GM12878 (cell line): ENCODE measurements around the gene GRAMD2B. TPM values are rescaled to one million over a fixed set of nuclear protein-coding genes. Genes with fewer than 3 reads are reported as not detected.

Source experiments
- ATAC-seq: fragments of 200-7000 bp; cut with Tn5 transposase; 3 replicates; pipeline ENCODE4 v1.9.1; 2020; ENCODE audit warnings: mild to moderate bottlenecking, moderate library complexity
- BruUV-seq: library from RNA; stranded (reverse); fragments of 400-500 nt; replicated peaks from 2 replicates; lab custom pipeline; 2021; lab: Mats Ljungman, UMichigan
- CTCF ChIA-PET: fragments of 300-600 bp; sonication (Branson Sonifier 250); formaldehyde crosslinking; extraction: SDS; loops from one replicate; lab custom pipeline; 2021; ENCODE audit warnings: inconsistent platforms; lab: Yijun Ruan, JAX
- POLR2A ChIA-PET: fragments of 350-600 bp; formaldehyde crosslinking; extraction: SDS; loops from one replicate; lab custom pipeline; 2021; ENCODE audit warnings: inconsistent platforms; lab: Charles Lee
- RAD21 ChIA-PET: fragments of 300-600 bp; sonication (Branson Sonifier 250); formaldehyde crosslinking; loops from one replicate; lab custom pipeline; 2023; ENCODE audit warnings: antibody characterized with exemption; ENCODE audit not compliant: unreplicated experiment; lab: Charles Lee
- SMC1A ChIA-PET: fragments of 300-600 bp; sonication (Branson Sonifier 250); formaldehyde crosslinking; loops from one replicate; lab custom pipeline; 2023; ENCODE audit not compliant: unreplicated experiment, uncharacterized antibody; lab: Charles Lee
- DNase-seq: peaks from one replicate; pipeline ENCODE4 v3.0.0-alpha.2; 2011; ENCODE audit warnings: low read depth, low spot score
- FAIRE-seq: peaks from 3 replicates; lab custom pipeline; 2011; peaks lifted over from hg19 to GRCh38; lab: Jason Lieb, UNC
- H2AFZ ChIP-seq: 2 replicates; pipeline ENCODE4 v1.6.0; 2011; ENCODE audit warnings: low read depth, low read length, control low read depth; ENCODE audit not compliant: control insufficient read depth
- H3K27ac ChIP-seq: 2 replicates; pipeline ENCODE4 v1.5.1; 2011; ENCODE audit warnings: control low read depth; ENCODE audit not compliant: control insufficient read depth, insufficient read depth
- H3K27me3 ChIP-seq, 2 experiments: replicated peaks in 1 of 2; 2 replicates each; pipeline versions ENCODE4 v1.6.0 to v1.6.1; 2011; ENCODE audit warnings: low read length in 1 of 2; ENCODE audit not compliant: control insufficient read depth in 2 of 2, insufficient read depth in 2 of 2
- H3K36me3 ChIP-seq, 2 experiments: 2 replicates each; pipeline ENCODE4 v1.5.1; 2011; ENCODE audit warnings: low read length in 1 of 2; ENCODE audit not compliant: control insufficient read depth in 2 of 2, insufficient read depth in 2 of 2
- H3K4me1 ChIP-seq: 2 replicates; pipeline ENCODE4 v1.6.1; 2011; ENCODE audit warnings: mild to moderate bottlenecking, low read length, moderate library complexity, mixed read lengths; ENCODE audit not compliant: control insufficient read depth, insufficient read depth
- H3K4me2 ChIP-seq: 2 replicates; pipeline ENCODE4 v1.6.0; 2011; ENCODE audit warnings: control low read depth; ENCODE audit not compliant: control insufficient read depth, insufficient read depth
- H3K4me3 ChIP-seq: fragments of 200-600 bp; sonication (generic); 2 replicates; pipeline ENCODE4 v1.5.1; 2016
- H3K79me2 ChIP-seq: 2 replicates; pipeline ENCODE4 v1.6.0; 2011; ENCODE audit warnings: low read length; ENCODE audit not compliant: control insufficient read depth, insufficient read depth
- H3K9ac ChIP-seq: 2 replicates; pipeline ENCODE4 v1.8.0; 2011; ENCODE audit warnings: low read length, control low read depth, mixed read lengths; ENCODE audit not compliant: control insufficient read depth, insufficient read depth
- H3K9me3 ChIP-seq: replicated peaks from 3 replicates; pipeline ENCODE4 v1.5.1; 2011; ENCODE audit warnings: mild to moderate bottlenecking, low read length; ENCODE audit not compliant: control insufficient read depth, insufficient read depth
- H4K20me1 ChIP-seq: 2 replicates; pipeline ENCODE4 v1.6.0; 2011; ENCODE audit not compliant: control insufficient read depth, insufficient read depth
- CEBPZ ChIP-seq: fragments of 150-350 bp; IDR thresholded peaks from 2 replicates; pipeline ENCODE4 v1.6.1; 2016; ENCODE audit warnings: low read depth, low read length
- CHD1 ChIP-seq: IDR thresholded peaks from 2 replicates; pipeline ENCODE4 v1.6.1; 2012; ENCODE audit warnings: low read depth, low read length, improper control_type of control experiment
- CHD2 ChIP-seq: IDR thresholded peaks from 2 replicates; pipeline ENCODE4 v1.6.1; 2011; ENCODE audit warnings: low read depth, low read length, improper control_type of control experiment, borderline replicate concordance
- HDGF ChIP-seq: fragments of 450-650 bp; IDR thresholded peaks from 2 replicates; pipeline ENCODE4 v1.6.1; 2016; ENCODE audit warnings: antibody characterized with exemption
- IKZF1 ChIP-seq: fragments of 450-650 bp; conservative IDR thresholded peaks from 2 replicates; pipeline ENCODE4 v1.6.1; 2017; ENCODE audit warnings: antibody characterized with exemption, mild to moderate bottlenecking
- NFYB ChIP-seq: IDR thresholded peaks from 2 replicates; pipeline ENCODE4 v1.6.1; 2011; ENCODE audit warnings: low read depth, mild to moderate bottlenecking, low read length, improper control_type of control experiment, moderate library complexity; ENCODE audit not compliant: insufficient read depth
- NR2F1 ChIP-seq: fragments of 450-650 bp; conservative IDR thresholded peaks from 2 replicates; pipeline ENCODE4 v1.6.1; 2017; ENCODE audit warnings: mild to moderate bottlenecking
- RAD51 ChIP-seq: fragments of 450-650 bp; IDR thresholded peaks from 2 replicates; pipeline ENCODE4 v1.6.1; 2016; ENCODE audit warnings: moderate library complexity, mild to moderate bottlenecking, inconsistent platforms
- RBBP5 ChIP-seq: fragments of 200-600 bp; sonication (generic); conservative IDR thresholded peaks from 2 replicates; pipeline ENCODE4 v1.6.1; 2016
- RELA ChIP-seq: fragments of 450-650 bp; IDR thresholded peaks from 2 replicates; pipeline ENCODE4 v1.8.0; 2014; ENCODE audit warnings: borderline replicate concordance; ENCODE audit not compliant: partially characterized antibody
- WGBS: methylation state at CpG from one replicate; pipeline ENCODE4 v1.1.6; 2016; ENCODE audit warnings: low lambda C conversion rate; ENCODE audit not compliant: insufficient replicate concordance, insufficient coverage; ENCODE audit errors: missing lambda C conversion rate; 5-methylcytosine and 5-hydroxymethylcytosine counted together
- in situ Hi-C: fragments of 300-500 bp; cut with MboI; formaldehyde crosslinking; loops from 9 replicates; pipeline ENCODE4 v1.14.3; 2018; ENCODE audit warnings: mixed read lengths
- intact Hi-C: fragments of 100-400 bp; cut with micrococcal nuclease; formaldehyde crosslinking; loops from one replicate; pipeline ENCODE4 v1.14.2; 2022; ENCODE audit not compliant: unreplicated experiment
- polyA plus RNA-seq, 11 experiments: library from polyadenylated mRNA; depleted of rRNA in 4 of 11; unstranded in 6 of 11; stranded (reverse) in 5 of 11; fragments of >200 nt; fragmentation: Nextera tagmentation in 4 of 11; fragmentation: Illumina TruSeq in 1 of 11; extraction: Ambion mirVana in 4 of 11; extraction: Trizol in 1 of 11; gene quantifications; 1 replicate in 1 of 11; 2 replicates in 10 of 11; pipeline versions ENCODE4 v1.2.1 to v1.2.3, GENCODE V29; 2011 to 2016; ENCODE audit warnings: inconsistent platforms in 2 of 11, missing spikeins in 2 of 11, low read depth in 1 of 11
- total RNA-seq, 4 experiments: library from RNA; depleted of rRNA in 3 of 4; stranded (reverse); fragments of >200 nt in 3 of 4; fragmentation: Illumina TruSeq in 1 of 4; extraction: Trizol in 1 of 4; gene quantifications; 2 replicates each; pipeline versions ENCODE4 v1.2.1 to v1.2.3, GENCODE V29; 2013 to 2021
- TF ChIP-seq, protein P1 (sequence below): fragments of 450-650 bp; conservative IDR thresholded peaks from 2 replicates; pipeline ENCODE4 v1.6.1; 2017; ENCODE audit warnings: mild to moderate bottlenecking, moderate library complexity
- TF ChIP-seq, protein P2 (sequence below): fragments of 450-650 bp; IDR thresholded peaks from 2 replicates; pipeline ENCODE4 v1.6.1; 2017; ENCODE audit warnings: mild to moderate bottlenecking

GRAMD2B gene
- total and polyA plus RNA-seq, 10 of the 15 experiments (the other 5 are each of a cell fraction or from before 2014, with no cell fraction given): 1.9 to 21.5 (median 8.4) TPM

- WGBS: 30% methylated on average over 6 of the region's 6 CpGs
- CTCF ChIA-PET: interaction anchor here (1.0 kb wide), 1 partner anchor 13 kb away, joined by 3 read pairs; no protein-coding TSS in a partner anchor
- Histone ChIP-seq H3K27ac (no peak overlapping the region), H3K27me3 (no peaks in the 10 kb centered on the region), H3K4me2 (no peak overlapping the region), H3K4me3 (no peak overlapping the region), H3K79me2 (no peaks in the 10 kb centered on the region), H2AFZ (no peak overlapping the region), H3K9me3 (no peaks in the 10 kb centered on the region; the same call in 2 of the 3 replicates), H3K9ac (no peak overlapping the region), H3K4me1 (no peaks in the 10 kb centered on the region), H4K20me1 (no peaks in the 10 kb centered on the region), H3K36me3 (no peaks in the 10 kb centered on the region)
- intact Hi-C loops (no loop called here), in situ Hi-C loops (no loop called here)
- SMC1A ChIA-PET: interaction anchor here (1.1 to 1.3 kb wide), 2 partner anchors 27 to 62 kb away, joined by 3 read pairs; no protein-coding TSS in a partner anchor
- no TSS peak for BruUV-seq
- RAD21 ChIA-PET: no interaction called here
- TF ChIP-seq HDGF (no peak), RELA (no peak), NR2F1 (no peak), NFYB (no peak), RAD51 (no peak), CHD1 (no peak), CHD2 (no peak), RBBP5 (no peak), CEBPZ (no peak), IKZF1 (no peak)
- TF ChIP-seq, protein P1, sequence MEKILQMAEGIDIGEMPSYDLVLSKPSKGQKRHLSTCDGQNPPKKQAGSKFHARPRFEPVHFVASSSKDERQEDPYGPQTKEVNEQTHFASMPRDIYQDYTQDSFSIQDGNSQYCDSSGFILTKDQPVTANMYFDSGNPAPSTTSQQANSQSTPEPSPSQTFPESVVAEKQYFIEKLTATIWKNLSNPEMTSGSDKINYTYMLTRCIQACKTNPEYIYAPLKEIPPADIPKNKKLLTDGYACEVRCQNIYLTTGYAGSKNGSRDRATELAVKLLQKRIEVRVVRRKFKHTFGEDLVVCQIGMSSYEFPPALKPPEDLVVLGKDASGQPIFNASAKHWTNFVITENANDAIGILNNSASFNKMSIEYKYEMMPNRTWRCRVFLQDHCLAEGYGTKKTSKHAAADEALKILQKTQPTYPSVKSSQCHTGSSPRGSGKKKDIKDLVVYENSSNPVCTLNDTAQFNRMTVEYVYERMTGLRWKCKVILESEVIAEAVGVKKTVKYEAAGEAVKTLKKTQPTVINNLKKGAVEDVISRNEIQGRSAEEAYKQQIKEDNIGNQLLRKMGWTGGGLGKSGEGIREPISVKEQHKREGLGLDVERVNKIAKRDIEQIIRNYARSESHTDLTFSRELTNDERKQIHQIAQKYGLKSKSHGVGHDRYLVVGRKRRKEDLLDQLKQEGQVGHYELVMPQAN: no peak
- TF ChIP-seq, protein P2, sequence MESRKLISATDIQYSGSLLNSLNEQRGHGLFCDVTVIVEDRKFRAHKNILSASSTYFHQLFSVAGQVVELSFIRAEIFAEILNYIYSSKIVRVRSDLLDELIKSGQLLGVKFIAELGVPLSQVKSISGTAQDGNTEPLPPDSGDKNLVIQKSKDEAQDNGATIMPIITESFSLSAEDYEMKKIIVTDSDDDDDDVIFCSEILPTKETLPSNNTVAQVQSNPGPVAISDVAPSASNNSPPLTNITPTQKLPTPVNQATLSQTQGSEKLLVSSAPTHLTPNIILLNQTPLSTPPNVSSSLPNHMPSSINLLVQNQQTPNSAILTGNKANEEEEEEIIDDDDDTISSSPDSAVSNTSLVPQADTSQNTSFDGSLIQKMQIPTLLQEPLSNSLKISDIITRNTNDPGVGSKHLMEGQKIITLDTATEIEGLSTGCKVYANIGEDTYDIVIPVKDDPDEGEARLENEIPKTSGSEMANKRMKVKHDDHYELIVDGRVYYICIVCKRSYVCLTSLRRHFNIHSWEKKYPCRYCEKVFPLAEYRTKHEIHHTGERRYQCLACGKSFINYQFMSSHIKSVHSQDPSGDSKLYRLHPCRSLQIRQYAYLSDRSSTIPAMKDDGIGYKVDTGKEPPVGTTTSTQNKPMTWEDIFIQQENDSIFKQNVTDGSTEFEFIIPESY: no peak
- FAIRE-seq (no peak), ATAC-seq (no peak), DNase-seq (no peak)
- POLR2A ChIA-PET: no interaction called here
These were observed 37.4 kb upstream of the GRAMD2B start for GRCh38 chr5:126385524-126386502.
